GM23338 (cell line): ENCODE results near the gene UGT2B10. TPM values are rescaled to one million over a fixed set of nuclear protein-coding genes. Genes with fewer than 3 reads are reported as not detected.

Experiments
- ATAC-seq: fragments of 200-7000 bp; cut with Tn5 transposase; 3 replicates; pipeline ENCODE4 v1.9.1; 2020
- DNase-seq: peaks from one replicate; pipeline ENCODE4 v3.0.0-alpha.2; 2015; ENCODE audit warnings: low spot score
- H2AFZ ChIP-seq: fragments of 200-600 bp; sonication (generic); 2 replicates; pipeline ENCODE4 v1.8.0; 2016; ENCODE audit warnings: antibody characterized with exemption, mild to moderate bottlenecking, moderate library complexity
- H3F3A ChIP-seq: fragments of 200-600 bp; sonication (generic); replicated peaks from 2 replicates; pipeline ENCODE4 v1.8.0; 2017; ENCODE audit warnings: antibody characterized with exemption, mixed run types, low read depth
- H3K27ac ChIP-seq: fragments of 200-600 bp; sonication (generic); 2 replicates; pipeline ENCODE4 v1.6.1; 2016; ENCODE audit warnings: low read depth
- H3K27me3 ChIP-seq: fragments of 200-600 bp; sonication (generic); 2 replicates; pipeline ENCODE4 v1.8.0; 2016; ENCODE audit warnings: mild to moderate bottlenecking, mixed run types, moderate library complexity; ENCODE audit not compliant: insufficient read depth
- H3K36me3 ChIP-seq: fragments of 200-600 bp; sonication (generic); 2 replicates; pipeline ENCODE4 v1.8.0; 2016; ENCODE audit warnings: mild to moderate bottlenecking; ENCODE audit not compliant: insufficient read depth
- H3K4me1 ChIP-seq: fragments of 200-600 bp; sonication (generic); 2 replicates; pipeline ENCODE4 v1.8.0; 2016; ENCODE audit warnings: mild to moderate bottlenecking, moderate library complexity; ENCODE audit not compliant: insufficient read depth
- H3K4me2 ChIP-seq: fragments of 200-600 bp; sonication (generic); 2 replicates; pipeline ENCODE4 v1.7.1; 2017; ENCODE audit warnings: mixed run types
- H3K4me3 ChIP-seq: fragments of 200-600 bp; sonication (generic); 2 replicates; pipeline ENCODE4 v1.6.1; 2016; ENCODE audit warnings: mixed run types
- H3K79me2 ChIP-seq: fragments of 200-600 bp; sonication (generic); replicated peaks from 2 replicates; pipeline ENCODE4 v1.8.0; 2017; ENCODE audit warnings: mild to moderate bottlenecking; ENCODE audit not compliant: insufficient read depth
- H3K9me2 ChIP-seq: fragments of 200-600 bp; sonication (generic); 2 replicates; pipeline ENCODE4 v1.8.0; 2017; ENCODE audit not compliant: insufficient read depth
- H4K20me1 ChIP-seq: fragments of 200-600 bp; sonication (generic); replicated peaks from 2 replicates; pipeline ENCODE4 v1.8.0; 2017; ENCODE audit warnings: mild to moderate bottlenecking; ENCODE audit not compliant: insufficient read depth
- H3K27ac Mint-ChIP-seq: 2 replicates; pipeline ENCODE4 v1.8.0; 2020; ENCODE audit warnings: inconsistent platforms, mild to moderate bottlenecking, moderate library complexity, mixed read lengths
- H3K27me3 Mint-ChIP-seq: 3 replicates; pipeline ENCODE4 v1.8.0; 2022; ENCODE audit warnings: low read depth, mild to moderate bottlenecking, moderate library complexity, mixed read lengths, inconsistent platforms; ENCODE audit not compliant: insufficient read depth, poor library complexity
- H3K36me3 Mint-ChIP-seq: 3 replicates; pipeline ENCODE4 v1.8.0; 2021; ENCODE audit warnings: low read depth, mild to moderate bottlenecking, inconsistent platforms, moderate library complexity, mixed read lengths
- H3K4me1 Mint-ChIP-seq: 3 replicates; pipeline ENCODE4 v1.8.0; 2020; ENCODE audit warnings: mild to moderate bottlenecking, inconsistent platforms, mixed read lengths
- H3K4me3 Mint-ChIP-seq: 3 replicates; pipeline ENCODE4 v1.8.0; 2021; ENCODE audit warnings: moderate library complexity, mild to moderate bottlenecking, inconsistent platforms, mixed read lengths
- H3K9me3 Mint-ChIP-seq: 3 replicates; pipeline ENCODE4 v1.8.0; 2020; ENCODE audit warnings: moderate library complexity, mild to moderate bottlenecking, inconsistent platforms, mixed read lengths
- CREB1 ChIP-seq: fragments of 250-450 bp; sonication (Bioruptor Pico); IDR thresholded peaks from 2 replicates; pipeline ENCODE4 v1.5.0; 2020; ENCODE audit warnings: low read depth, mild to moderate bottlenecking, moderate library complexity
- ETS1 ChIP-seq: IDR thresholded peaks from 2 replicates; pipeline ENCODE4 v1.6.1; 2016; ENCODE audit warnings: antibody characterized with exemption
- EZH2 ChIP-seq: fragments of 200-600 bp; sonication (generic); IDR thresholded peaks from one replicate; pipeline ENCODE4 v1.8.0; 2017; ENCODE audit warnings: antibody characterized with exemption, mild to moderate bottlenecking, low read depth; ENCODE audit not compliant: unreplicated experiment
- EZH2phosphoT487 ChIP-seq: fragments of 200-600 bp; sonication (generic); IDR thresholded peaks from one replicate; pipeline ENCODE4 v1.8.1; 2018; ENCODE audit warnings: antibody characterized with exemption; ENCODE audit not compliant: unreplicated experiment
- JUNB ChIP-seq: IDR thresholded peaks from one replicate; pipeline ENCODE4 v1.6.1; 2016; ENCODE audit warnings: antibody characterized with exemption; ENCODE audit not compliant: unreplicated experiment
- NANOG ChIP-seq: IDR thresholded peaks from 2 replicates; pipeline ENCODE4 v1.6.1; 2016; ENCODE audit warnings: antibody characterized with exemption, borderline replicate concordance
- POLR2AphosphoS5 ChIP-seq: IDR thresholded peaks from 2 replicates; pipeline ENCODE4 v1.6.1; 2016; ENCODE audit warnings: antibody characterized with exemption, low read depth
- REST ChIP-seq: IDR thresholded peaks from one replicate; pipeline ENCODE4 v1.6.1; 2018; ENCODE audit warnings: antibody characterized with exemption; ENCODE audit not compliant: unreplicated experiment
- STAT1 ChIP-seq: IDR thresholded peaks from one replicate; pipeline ENCODE4 v1.6.1; 2016; ENCODE audit warnings: antibody characterized with exemption; ENCODE audit not compliant: unreplicated experiment
- ZNF114 ChIP-seq: fragments of 250-450 bp; sonication (Bioruptor Pico); IDR thresholded peaks from 2 replicates; pipeline ENCODE4 v1.5.0; 2020; ENCODE audit warnings: mild to moderate bottlenecking, moderate library complexity
- ZNF331 ChIP-seq: fragments of 250-450 bp; sonication (Bioruptor Pico); IDR thresholded peaks from 2 replicates; pipeline ENCODE4 v1.5.0; 2020; ENCODE audit warnings: low read depth, mild to moderate bottlenecking, moderate library complexity
- polyA plus RNA-seq: library from polyadenylated mRNA; unstranded; fragments of >200 nt; fragmentation: Nextera tagmentation; extraction: Ambion mirVana; gene quantifications from 2 replicates; pipeline ENCODE4 v1.2.1, GENCODE V29; 2016
- total RNA-seq: library from RNA; depleted of rRNA; stranded (reverse); fragments of >200 nt; shearing (Covaris generic); gene quantifications from 2 replicates; pipeline ENCODE4 v1.2.3, GENCODE V29; 2014
- TF ChIP-seq, protein P1 (sequence below), 2 experiments: fragments of 200-600 bp in 1 of 2; sonication (generic) in 1 of 2; conservative IDR thresholded peaks; 2 replicates each; pipeline versions ENCODE4 v1.5.1 to v1.6.1; 2016 to 2017; ENCODE audit warnings: antibody characterized with exemption in 2 of 2, low read depth in 2 of 2, mild to moderate bottlenecking in 2 of 2, moderate library complexity in 1 of 2

Gene UGT2B10
- total and polyA plus RNA-seq, 2 experiments from 2014 or later: not detected

- ATAC-seq: no peak
- no peaks in the 10 kb centered on the region for H3K4me1 Mint-ChIP-seq
Observed at GRCh38 chr4:68855771-68856170, 40.0 kb downstream of the UGT2B10 start.

More at GRCh38 chr4:68855771-68856170, 40.0 kb downstream of the UGT2B10 start:
- TF ChIP-seq REST (no peak), EZH2 (no peak), POLR2AphosphoS5 (no peak), EZH2phosphoT487 (no peak), CREB1 (CRISPR knock-in tag) (no peak), NANOG (no peak), ZNF331 (CRISPR knock-in tag) (no peak), JUNB (no peak), ZNF114 (CRISPR knock-in tag) (no peak), ETS1 (no peak), STAT1 (no peak)
- TF ChIP-seq, protein P1, sequence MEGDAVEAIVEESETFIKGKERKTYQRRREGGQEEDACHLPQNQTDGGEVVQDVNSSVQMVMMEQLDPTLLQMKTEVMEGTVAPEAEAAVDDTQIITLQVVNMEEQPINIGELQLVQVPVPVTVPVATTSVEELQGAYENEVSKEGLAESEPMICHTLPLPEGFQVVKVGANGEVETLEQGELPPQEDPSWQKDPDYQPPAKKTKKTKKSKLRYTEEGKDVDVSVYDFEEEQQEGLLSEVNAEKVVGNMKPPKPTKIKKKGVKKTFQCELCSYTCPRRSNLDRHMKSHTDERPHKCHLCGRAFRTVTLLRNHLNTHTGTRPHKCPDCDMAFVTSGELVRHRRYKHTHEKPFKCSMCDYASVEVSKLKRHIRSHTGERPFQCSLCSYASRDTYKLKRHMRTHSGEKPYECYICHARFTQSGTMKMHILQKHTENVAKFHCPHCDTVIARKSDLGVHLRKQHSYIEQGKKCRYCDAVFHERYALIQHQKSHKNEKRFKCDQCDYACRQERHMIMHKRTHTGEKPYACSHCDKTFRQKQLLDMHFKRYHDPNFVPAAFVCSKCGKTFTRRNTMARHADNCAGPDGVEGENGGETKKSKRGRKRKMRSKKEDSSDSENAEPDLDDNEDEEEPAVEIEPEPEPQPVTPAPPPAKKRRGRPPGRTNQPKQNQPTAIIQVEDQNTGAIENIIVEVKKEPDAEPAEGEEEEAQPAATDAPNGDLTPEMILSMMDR (conservative IDR thresholded peaks at IDR 0.05; ENCODE audit: low read depth in 2 of 2): no peak
- Histone ChIP-seq H3K79me2 (no peaks in the 10 kb centered on the region), H3K4me3 (no peak overlapping the region), H3K27ac (no peak overlapping the region), H3K4me1 (no peaks in the 10 kb centered on the region), H4K20me1 (no peaks in the 10 kb centered on the region), H3K4me2 (no peak overlapping the region), H3K27me3 (no peaks in the 10 kb centered on the region), H3K36me3 (peaks cover 6% of the 10 kb centered on the region; the same call in 1 of the 2 replicates), H3K9me2 (peaks cover 3% of the 10 kb centered on the region; the same call in 1 of the 2 replicates), H2AFZ (no peak overlapping the region), H3F3A (no peaks in the 10 kb centered on the region)
- DNase-seq: no peak
- peaks cover 10% of the 10 kb centered on the region for H3K36me3 Mint-ChIP-seq
- H3K9me3 Mint-ChIP-seq: peaks cover 17% of the 10 kb centered on the region
- H3K27me3 Mint-ChIP-seq: no peaks in the 10 kb centered on the region
- H3K4me3 Mint-ChIP-seq: no peak overlapping the region
- H3K27ac Mint-ChIP-seq: no peak overlapping the region
